KG1 (cell line): Measurements from ENCODE around the gene SMARCA2.

Experiments
- DNase-seq: peaks from one replicate; lab custom pipeline; 2025; lab: John Stamatoyannopoulos, UW

The SMARCA2 gene

GRCh38 chr9:2039294-2040180 is 24.4 kb downstream of the SMARCA2 start:
- no peak for DNase-seq

- no peak for DNase-seq
Measured at GRCh38 chr9:2040828-2041227, 25.7 kb downstream of the SMARCA2 start.

- no peak for DNase-seq
Measured at GRCh38 chr9:2041736-2042135, 26.6 kb downstream of the SMARCA2 start.

DNA sequence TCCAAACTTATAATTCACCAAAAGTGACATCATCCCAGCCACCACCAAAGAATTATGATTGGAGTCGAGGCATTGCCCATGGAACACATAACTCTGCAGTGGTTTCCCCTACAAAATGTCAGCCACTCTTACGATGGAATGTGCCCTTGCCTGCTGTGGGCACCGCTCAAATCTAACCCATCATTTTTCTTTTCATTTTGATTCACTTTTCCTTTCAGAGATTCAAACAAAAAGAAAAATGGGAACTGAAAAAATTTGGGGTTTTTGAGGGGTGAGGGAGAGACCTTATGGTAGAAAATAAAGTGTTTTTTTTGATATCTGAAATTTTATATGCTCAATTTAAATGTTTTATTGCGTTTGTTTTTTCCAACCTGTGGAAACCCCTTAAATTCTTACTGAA is 28.1 kb downstream of the SMARCA2 start:
- DNase-seq, result no peak

- no peak for DNase-seq
Measured at GRCh38 chr9:2043881-2044462, 28.8 kb downstream of the SMARCA2 start.

DNA sequence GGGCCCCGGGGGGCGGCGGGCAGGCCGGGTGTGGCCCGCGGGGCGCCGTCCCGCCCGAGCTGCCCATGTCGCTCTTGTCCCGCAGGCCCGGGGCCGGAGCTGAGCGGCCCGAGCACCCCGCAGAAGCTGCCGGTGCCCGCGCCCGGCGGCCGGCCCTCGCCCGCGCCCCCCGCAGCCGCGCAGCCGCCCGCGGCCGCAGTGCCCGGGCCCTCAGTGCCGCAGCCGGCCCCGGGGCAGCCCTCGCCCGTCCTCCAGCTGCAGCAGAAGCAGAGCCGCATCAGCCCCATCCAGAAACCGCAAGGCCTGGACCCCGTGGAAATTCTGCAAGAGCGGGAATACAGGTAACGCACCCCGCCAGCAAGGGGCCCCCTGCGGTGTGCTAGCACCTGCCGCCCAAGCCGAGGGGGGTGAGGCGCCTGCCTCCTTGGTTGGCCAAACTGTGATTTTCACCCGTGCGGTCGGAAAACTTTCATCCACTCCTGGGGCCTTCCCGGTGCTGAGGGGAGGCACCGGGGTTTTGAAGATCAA is 32.1 kb downstream of the SMARCA2 start:
- no peak for DNase-seq

DNA sequence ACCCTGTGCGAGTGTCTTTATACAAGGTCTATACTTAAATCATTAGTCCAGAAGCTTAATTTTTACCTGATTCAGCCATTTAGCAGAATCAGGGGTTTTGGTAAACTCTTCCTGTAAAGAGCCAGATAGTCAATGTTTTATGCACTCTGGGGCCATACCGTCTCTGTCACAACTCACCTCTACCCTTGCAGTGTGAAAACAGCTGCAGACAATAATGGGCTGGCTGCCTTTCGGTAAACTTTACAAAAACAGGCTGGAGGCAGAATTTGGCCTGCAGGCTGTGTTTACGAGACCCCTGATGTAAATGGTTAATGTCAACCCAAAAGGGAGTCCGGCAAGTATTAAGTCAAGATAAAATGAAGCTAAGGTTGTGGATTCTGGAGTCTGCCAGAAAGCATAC is 32.8 kb downstream of the SMARCA2 start:
- no peak for DNase-seq

DNA sequence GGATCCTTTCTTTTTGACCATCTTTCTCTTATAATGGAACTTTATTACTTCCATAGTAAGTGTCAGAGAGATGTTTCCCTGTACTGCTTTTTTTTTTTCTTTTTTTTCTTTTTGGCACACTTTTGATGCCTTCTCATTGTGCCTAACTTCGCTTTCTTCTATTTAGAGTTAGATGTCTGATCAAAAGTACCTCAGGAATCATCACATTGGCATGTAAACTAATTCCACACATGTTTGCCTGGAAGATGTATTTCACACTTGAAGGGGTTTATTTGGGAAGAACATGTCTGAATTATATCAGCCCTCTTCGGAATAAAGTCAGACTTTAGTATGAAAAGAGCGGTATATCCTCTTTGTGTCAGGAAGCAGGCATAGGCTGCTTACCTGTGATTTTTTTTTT is 35.1 kb downstream of the SMARCA2 start:
- no peak for DNase-seq

GRCh38 chr9:2053883-2054845 is 39.0 kb downstream of the SMARCA2 start:
- DNase-seq, result no peak

DNA sequence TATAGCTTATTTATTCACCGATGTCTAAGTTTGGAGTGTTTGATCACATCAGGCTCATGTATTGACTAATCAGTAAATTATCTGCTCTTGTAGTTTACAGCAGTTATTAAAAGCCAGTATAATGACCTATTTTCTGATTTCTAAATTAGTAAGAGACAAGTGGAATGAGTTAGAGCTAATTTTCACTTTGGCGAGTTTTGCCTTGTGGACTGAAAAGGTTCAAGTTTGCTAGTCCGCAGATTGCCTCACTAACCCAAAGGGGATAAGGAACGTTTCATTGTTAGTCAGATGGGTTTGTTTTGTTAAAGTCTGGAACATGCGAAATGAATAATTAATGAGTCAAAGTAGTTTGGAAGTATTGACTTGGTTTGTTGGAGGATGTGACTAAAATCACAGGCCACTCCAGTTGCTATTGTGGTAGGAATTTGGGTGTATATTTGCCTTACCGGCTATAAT is 40.1 kb downstream of the SMARCA2 start:
- DNase-seq, result no peak

DNA sequence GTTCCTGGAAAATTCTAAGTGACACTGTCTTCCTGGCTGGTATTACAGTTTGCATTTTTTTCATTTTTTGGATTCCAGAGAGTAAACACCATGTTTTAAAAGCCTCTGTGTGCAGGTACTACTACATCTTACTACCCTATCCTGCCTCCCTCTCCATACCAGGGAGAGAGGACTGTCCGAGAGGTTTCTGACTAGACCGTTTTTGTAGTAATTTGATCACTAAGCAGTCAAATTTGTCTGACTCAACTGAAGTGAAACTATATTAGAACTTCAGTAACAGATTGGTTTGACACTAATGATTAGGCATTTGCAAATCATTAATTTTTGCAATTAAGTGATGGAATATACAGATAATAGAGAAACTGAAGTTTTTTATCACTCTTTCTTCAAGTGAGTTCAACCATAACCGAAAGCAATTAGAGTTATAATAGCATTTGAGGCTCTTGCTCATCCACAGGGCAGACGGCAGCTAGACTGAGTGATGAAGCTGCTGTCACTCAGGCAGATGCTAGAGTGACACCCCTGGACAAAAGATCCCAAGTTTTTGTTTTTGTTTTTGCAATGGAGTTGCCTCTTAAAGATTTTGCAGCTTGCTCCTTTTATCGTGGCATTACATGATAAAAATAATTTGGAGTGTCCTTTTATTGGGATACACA is 44.3 kb downstream of the SMARCA2 start:
- no peak for DNase-seq

- no peak for DNase-seq
Measured at GRCh38 chr9:2060424-2060823, 45.3 kb downstream of the SMARCA2 start.

DNA sequence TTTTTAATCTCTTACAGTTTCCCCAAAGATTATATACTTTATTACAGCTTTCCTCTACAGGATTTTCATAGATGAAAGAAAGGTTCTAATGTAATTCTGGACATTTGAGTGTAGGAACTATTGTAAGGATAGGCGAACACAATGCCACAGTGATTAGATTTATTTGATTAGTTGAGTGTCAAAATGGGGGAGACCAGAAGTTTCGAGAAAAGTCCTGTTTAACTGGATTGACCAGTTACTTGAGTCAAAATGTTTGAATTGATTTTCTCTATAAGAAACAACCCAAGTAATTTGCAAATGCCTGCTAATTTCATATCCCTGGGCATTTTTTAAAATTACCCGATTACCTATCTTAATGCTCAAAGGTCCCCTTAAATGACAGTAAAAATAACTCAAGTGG is 50.6 kb downstream of the SMARCA2 start:
- DNase-seq, result no peak

- DNase-seq, result no peak
Measured at GRCh38 chr9:2066312-2067273, 51.4 kb downstream of the SMARCA2 start.

DNA sequence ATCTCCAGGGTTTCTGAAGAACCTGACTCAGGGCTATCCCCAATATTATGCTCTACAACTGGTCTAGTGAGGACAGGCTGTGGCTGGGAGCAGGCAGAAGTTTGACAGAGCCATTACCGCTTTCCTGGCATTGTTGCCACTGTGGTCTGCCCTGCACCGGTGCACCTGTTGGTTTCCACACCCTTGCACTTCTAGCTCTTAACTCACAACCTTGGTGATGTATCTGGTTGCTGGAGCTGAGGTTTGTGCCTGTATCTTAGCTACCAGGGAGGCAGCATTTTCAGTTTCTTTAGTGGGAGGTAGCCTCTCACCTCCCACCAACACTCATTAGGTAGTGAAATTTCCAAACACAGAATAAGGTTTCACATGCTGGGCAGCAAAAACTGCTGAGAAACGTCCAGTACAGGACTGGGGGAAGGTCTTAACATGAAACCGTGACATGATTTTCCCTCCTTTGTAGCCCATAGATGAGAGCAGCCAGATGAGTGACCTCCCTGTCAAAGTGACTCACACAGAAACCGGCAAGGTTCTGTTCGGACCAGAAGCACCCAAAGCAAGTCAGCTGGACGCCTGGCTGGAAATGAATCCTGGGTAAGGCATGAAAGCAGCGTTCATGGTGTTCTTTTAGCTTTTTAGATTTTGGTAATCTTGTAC is 57.7 kb downstream of the SMARCA2 start:
- no peak for DNase-seq

GRCh38 chr9:2082772-2083171 is 67.6 kb downstream of the SMARCA2 start:
- DNase-seq, result no peak

GRCh38 chr9:2083479-2083878 is 68.3 kb downstream of the SMARCA2 start:
- DNase-seq, result no peak

GRCh38 chr9:2085716-2086115 is 70.6 kb downstream of the SMARCA2 start:
- DNase-seq, result no peak

DNA sequence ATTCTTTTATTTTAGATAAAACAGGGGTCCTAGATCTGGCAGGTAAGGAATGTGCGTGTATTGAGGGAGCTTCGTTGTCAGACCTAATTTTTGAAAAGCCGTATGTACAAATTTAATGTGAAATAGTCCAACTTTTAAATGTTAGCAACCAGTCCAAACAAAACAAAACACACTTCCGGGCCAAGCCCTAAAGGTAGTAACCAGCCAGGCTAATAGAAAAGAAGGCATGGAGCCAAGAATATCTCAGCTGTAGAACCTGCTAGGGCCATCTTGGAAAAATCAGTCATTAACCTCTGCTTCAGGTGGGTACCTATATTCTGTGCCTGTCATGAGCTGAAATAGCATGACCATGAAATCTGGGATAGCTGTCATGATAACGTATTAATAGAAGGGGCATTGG is 71.0 kb downstream of the SMARCA2 start:
- DNase-seq, result no peak

GRCh38 chr9:2086971-2087370 is 71.8 kb downstream of the SMARCA2 start:
- DNase-seq, result no peak
